ENCODE data around the gene CBX1. TPM values are rescaled to one million over a fixed set of nuclear protein-coding genes. Genes with fewer than 3 reads are reported as not detected.

The CBX1 gene
- total RNA-seq, 4 donors from 2014 or later: 18.4 to 27.5 (median 22.3) TPM

DNA sequence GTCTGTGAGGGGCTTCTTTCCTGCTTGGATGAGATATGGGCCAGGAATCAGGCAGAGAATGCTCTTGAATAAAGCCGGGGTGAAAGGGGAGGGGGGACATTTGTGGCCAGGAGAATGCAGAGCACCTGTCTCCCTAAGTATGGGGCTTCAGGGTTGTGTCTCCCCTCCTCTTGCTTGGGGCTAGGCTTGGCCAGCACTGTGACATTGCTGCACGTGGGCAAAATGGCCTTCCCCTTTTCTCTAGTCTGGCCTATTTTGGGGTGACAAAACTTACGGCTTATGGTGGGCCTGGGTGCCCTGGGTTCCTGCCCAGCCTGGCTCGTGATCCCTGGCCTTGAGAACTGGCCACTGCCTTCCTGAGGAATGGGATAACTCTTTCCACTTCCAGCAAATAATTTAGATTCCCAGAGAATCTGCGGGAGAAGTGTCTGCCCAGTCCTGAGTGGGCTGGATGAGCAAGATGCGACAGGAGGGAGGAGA lies 47.5 kb downstream of the CBX1 start:
- Histone ChIP-seq H3K27me3 (no peaks in the 10 kb centered on the region), H3K36me3 (peaks cover 34% of the 10 kb centered on the region), H3K9me3 (no peaks in the 10 kb centered on the region), H3K4me1 (peaks cover 98% of the 10 kb centered on the region), H3K4me3 (peak overlapping the region; percentile 74), H3K27ac (peak overlapping the region; percentile 98)
- DNase-seq (ENCODE audit: low spot score in 2 of 2): no peak
- 5% methylated on average over 5 of the region's 6 CpGs for WGBS
- TF ChIP-seq, protein P1, sequence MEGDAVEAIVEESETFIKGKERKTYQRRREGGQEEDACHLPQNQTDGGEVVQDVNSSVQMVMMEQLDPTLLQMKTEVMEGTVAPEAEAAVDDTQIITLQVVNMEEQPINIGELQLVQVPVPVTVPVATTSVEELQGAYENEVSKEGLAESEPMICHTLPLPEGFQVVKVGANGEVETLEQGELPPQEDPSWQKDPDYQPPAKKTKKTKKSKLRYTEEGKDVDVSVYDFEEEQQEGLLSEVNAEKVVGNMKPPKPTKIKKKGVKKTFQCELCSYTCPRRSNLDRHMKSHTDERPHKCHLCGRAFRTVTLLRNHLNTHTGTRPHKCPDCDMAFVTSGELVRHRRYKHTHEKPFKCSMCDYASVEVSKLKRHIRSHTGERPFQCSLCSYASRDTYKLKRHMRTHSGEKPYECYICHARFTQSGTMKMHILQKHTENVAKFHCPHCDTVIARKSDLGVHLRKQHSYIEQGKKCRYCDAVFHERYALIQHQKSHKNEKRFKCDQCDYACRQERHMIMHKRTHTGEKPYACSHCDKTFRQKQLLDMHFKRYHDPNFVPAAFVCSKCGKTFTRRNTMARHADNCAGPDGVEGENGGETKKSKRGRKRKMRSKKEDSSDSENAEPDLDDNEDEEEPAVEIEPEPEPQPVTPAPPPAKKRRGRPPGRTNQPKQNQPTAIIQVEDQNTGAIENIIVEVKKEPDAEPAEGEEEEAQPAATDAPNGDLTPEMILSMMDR (IDR thresholded peaks at IDR 0.05): no peak
- TF ChIP-seq POLR2AphosphoS5 (IDR thresholded peaks at IDR 0.05) (no peak), EP300 (IDR thresholded peaks at IDR 0.05) (no peak), POLR2A (IDR thresholded peaks at IDR 0.05) (no peak)

- TF ChIP-seq, protein P1 (IDR thresholded peaks at IDR 0.05): no peak
- TF ChIP-seq POLR2AphosphoS5 (IDR thresholded peaks at IDR 0.05) (no peak), POLR2A (IDR thresholded peaks at IDR 0.05) (no peak), EP300 (IDR thresholded peaks at IDR 0.05) (no peak)
- no peaks in the 10 kb centered on the region for H3K27me3 ChIP-seq
- H3K4me1 ChIP-seq: peaks cover 94% of the 10 kb centered on the region
- WGBS: 4% methylated on average over 5 of the region's 5 CpGs
- H3K36me3 ChIP-seq: peaks cover 28% of the 10 kb centered on the region
- DNase-seq (ENCODE audit: low spot score in 2 of 2): no peak
- no peaks in the 10 kb centered on the region for H3K9me3 ChIP-seq
- H3K4me3 ChIP-seq: peak overlapping the region; percentile 74
- H3K27ac ChIP-seq: peak overlapping the region; percentile 98
Measured at GRCh38 chr17:48052956-48053757, 48.1 kb downstream of the CBX1 start.

DNA sequence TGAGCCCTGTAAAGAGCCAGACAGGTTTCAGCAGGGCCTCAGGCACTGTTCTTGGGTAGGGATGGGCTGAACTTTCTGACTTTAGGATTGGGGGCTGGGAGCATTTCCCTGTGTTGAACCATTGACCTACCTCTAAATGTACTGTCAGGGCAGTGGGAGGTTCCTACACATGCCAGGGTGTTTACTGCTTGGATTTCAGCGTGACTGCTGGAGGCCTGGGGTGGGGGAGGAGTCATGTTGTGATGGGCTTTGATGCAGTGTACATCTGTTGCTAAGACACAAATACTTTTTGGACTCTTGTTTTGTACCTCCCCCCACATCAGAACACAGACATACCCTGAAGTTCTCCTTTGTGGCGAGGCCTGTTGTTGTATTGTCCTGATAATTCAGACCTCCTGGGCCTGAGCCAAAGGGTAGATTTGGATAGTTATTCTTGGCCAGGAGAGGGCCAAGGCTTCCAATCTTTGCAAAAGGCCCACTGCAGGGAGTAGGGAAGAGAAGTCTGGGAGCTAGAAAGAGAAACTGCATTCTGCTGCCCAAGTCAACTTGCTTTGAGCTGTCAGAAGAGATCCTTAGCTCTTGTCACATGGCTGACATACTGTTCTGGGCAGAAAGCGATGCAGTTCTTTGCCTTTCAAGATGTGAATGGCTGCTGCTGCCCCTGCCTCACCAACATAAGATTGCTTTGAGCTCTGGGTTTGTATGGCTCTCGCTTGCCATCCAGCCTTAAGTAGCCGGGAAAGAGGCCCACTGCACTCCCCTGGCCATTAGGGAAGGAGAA lies 49.4 kb downstream of the CBX1 start:
- TF ChIP-seq EP300 (IDR thresholded peaks at IDR 0.05) (no peak), POLR2A (IDR thresholded peaks at IDR 0.05) (no peak), POLR2AphosphoS5 (IDR thresholded peaks at IDR 0.05) (peak in 1 of 3 donors; percentile 22)
- Histone ChIP-seq H3K4me1 (peaks cover 88% of the 10 kb centered on the region), H3K4me3 (peak overlapping the region; percentile 74), H3K9me3 (no peaks in the 10 kb centered on the region), H3K36me3 (peaks cover 15% of the 10 kb centered on the region), H3K27me3 (no peaks in the 10 kb centered on the region), H3K27ac (peak overlapping the region; percentile 98)
- no peak for DNase-seq (ENCODE audit: low spot score in 2 of 2)
- 38% methylated on average over 5 of the region's 5 CpGs for WGBS

GRCh38 chr17:48051283-48051682 lies 50.0 kb downstream of the CBX1 start:
- TF ChIP-seq EP300 (IDR thresholded peaks at IDR 0.05): no peak
- TF ChIP-seq, protein P1 (IDR thresholded peaks at IDR 0.05): no peak
- no peak for TF ChIP-seq POLR2A (IDR thresholded peaks at IDR 0.05)
- TF ChIP-seq POLR2AphosphoS5 (IDR thresholded peaks at IDR 0.05): no peak
- H3K27me3 ChIP-seq: no peaks in the 10 kb centered on the region
- DNase-seq (ENCODE audit: low spot score in 2 of 2): no peak
- H3K9me3 ChIP-seq: no peaks in the 10 kb centered on the region
- peak overlapping the region; percentile 74 for H3K4me3 ChIP-seq
- peaks cover 9% of the 10 kb centered on the region for H3K36me3 ChIP-seq
- peaks cover 88% of the 10 kb centered on the region for H3K4me1 ChIP-seq
- H3K27ac ChIP-seq: peak overlapping the region; percentile 98
- 43% methylated on average over 6 of the region's 10 CpGs for WGBS

- H3K4me1 ChIP-seq: peaks cover 84% of the 10 kb centered on the region
- H3K9me3 ChIP-seq: no peaks in the 10 kb centered on the region
- no peaks in the 10 kb centered on the region for H3K27me3 ChIP-seq
- peaks cover 5% of the 10 kb centered on the region for H3K36me3 ChIP-seq
- peak in 1 of 3 donors; percentile 90 for TF ChIP-seq POLR2AphosphoS5 (IDR thresholded peaks at IDR 0.05)
- TF ChIP-seq EP300 (IDR thresholded peaks at IDR 0.05): no peak
- H3K4me3 ChIP-seq: peak overlapping the region; percentile 74
- 1% methylated on average over 42 of the region's 53 CpGs for WGBS
- DNase-seq (ENCODE audit: low spot score in 2 of 2): peak; percentile 95
- H3K27ac ChIP-seq: peak overlapping the region; percentile 98
Measured at GRCh38 chr17:48048384-48049126, 52.7 kb downstream of the CBX1 start.

All from suprapubic skin (tissue), 4 donors.